NB4 (cell line): ENCODE measurements around the gene C3.

Experiments
- MYC ChIP-seq: IDR thresholded peaks from 2 replicates; pipeline ENCODE4 v1.6.1; 2011; ENCODE audit warnings: low read depth, low read length
- POLR2A ChIP-seq: IDR thresholded peaks from 2 replicates; pipeline ENCODE4 v1.6.1; 2011; ENCODE audit warnings: mild to moderate bottlenecking; ENCODE audit not compliant: insufficient read length; ENCODE audit errors: extremely low read depth
- TF ChIP-seq, protein P1 (sequence below): IDR thresholded peaks from one replicate; pipeline ENCODE4 v1.5.1; 2012; ENCODE audit warnings: low read depth, low read length
- TF ChIP-seq, protein P2 (sequence below): IDR thresholded peaks from 2 replicates; pipeline ENCODE4 v1.6.1; 2011; ENCODE audit warnings: low read depth, low read length

DNA sequence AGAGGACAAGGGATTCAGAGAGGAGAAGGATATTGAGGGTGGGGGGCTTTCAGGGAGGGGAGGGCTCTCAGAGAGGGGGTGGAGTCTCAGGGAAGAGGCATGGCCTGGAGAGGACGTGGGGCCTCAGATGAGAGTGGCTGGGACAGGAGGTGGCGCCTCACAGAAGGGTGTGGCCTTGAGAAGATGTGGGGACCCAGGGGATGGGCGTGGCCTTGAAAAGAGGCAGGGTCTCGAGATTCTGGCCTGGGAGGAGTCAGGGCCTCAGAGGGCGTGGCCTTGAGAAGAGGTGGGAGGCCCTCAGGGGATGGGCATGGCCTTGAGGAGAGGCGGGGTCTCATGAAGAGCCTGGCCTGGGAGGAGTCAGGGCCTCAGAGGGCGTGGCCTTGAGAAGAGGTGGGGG lies 26.8 kb downstream of the C3 start:
- no peak for TF ChIP-seq POLR2A
- TF ChIP-seq, protein P1, sequence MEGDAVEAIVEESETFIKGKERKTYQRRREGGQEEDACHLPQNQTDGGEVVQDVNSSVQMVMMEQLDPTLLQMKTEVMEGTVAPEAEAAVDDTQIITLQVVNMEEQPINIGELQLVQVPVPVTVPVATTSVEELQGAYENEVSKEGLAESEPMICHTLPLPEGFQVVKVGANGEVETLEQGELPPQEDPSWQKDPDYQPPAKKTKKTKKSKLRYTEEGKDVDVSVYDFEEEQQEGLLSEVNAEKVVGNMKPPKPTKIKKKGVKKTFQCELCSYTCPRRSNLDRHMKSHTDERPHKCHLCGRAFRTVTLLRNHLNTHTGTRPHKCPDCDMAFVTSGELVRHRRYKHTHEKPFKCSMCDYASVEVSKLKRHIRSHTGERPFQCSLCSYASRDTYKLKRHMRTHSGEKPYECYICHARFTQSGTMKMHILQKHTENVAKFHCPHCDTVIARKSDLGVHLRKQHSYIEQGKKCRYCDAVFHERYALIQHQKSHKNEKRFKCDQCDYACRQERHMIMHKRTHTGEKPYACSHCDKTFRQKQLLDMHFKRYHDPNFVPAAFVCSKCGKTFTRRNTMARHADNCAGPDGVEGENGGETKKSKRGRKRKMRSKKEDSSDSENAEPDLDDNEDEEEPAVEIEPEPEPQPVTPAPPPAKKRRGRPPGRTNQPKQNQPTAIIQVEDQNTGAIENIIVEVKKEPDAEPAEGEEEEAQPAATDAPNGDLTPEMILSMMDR, result no peak
- TF ChIP-seq, protein P2, sequence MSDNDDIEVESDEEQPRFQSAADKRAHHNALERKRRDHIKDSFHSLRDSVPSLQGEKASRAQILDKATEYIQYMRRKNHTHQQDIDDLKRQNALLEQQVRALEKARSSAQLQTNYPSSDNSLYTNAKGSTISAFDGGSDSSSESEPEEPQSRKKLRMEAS, result no peak
- no peak for TF ChIP-seq MYC
